Liver (tissue), 9 donors: ENCODE measurements around the gene CCN2. TPM values are rescaled to one million over a fixed set of nuclear protein-coding genes. Genes with fewer than 3 reads are reported as not detected.

Source experiments
- DNase-seq: peaks from one replicate; pipeline ENCODE4 v3.0.0-alpha.2; 2017; ENCODE audit warnings: low spot score
- H3K27ac ChIP-seq, 2 donors: one replicate each; pipeline ENCODE4 v1.7.0; 2013; ENCODE audit warnings: inconsistent platforms in 2 of 2, low read length in 2 of 2, control low read depth in 1 of 2, low read depth in 1 of 2, mild to moderate bottlenecking in 1 of 2
- H3K27me3 ChIP-seq, 4 donors: one replicate each; pipeline versions ENCODE4 v1.6.1 to v1.7.0; 2013; ENCODE audit warnings: low read length in 3 of 4, inconsistent platforms in 1 of 4, mild to moderate bottlenecking in 1 of 4, moderate library complexity in 1 of 4; ENCODE audit not compliant: control insufficient read depth in 4 of 4, insufficient read depth in 4 of 4
- H3K36me3 ChIP-seq, 4 donors: one replicate each; pipeline versions ENCODE4 v1.6.1 to v1.7.0; 2013; ENCODE audit warnings: low read length in 3 of 4, mild to moderate bottlenecking in 3 of 4, low read depth in 1 of 4, moderate library complexity in 1 of 4; ENCODE audit not compliant: control insufficient read depth in 4 of 4, insufficient read depth in 3 of 4
- H3K4me1 ChIP-seq, 4 donors: one replicate each; pipeline versions ENCODE4 v1.6.1 to v1.7.0; 2013; ENCODE audit warnings: low read length in 3 of 4, mild to moderate bottlenecking in 3 of 4, moderate library complexity in 1 of 4; ENCODE audit not compliant: control insufficient read depth in 4 of 4, insufficient read depth in 4 of 4
- H3K4me3 ChIP-seq, 3 donors: one replicate each; pipeline versions ENCODE4 v1.6.1 to v1.7.0; 2013; ENCODE audit warnings: low read length in 3 of 3, control low read depth in 1 of 3, low read depth in 1 of 3, mild to moderate bottlenecking in 1 of 3
- H3K9ac ChIP-seq, 2 donors: one replicate each; pipeline ENCODE4 v1.7.0; 2013; ENCODE audit warnings: low read length in 2 of 2, mild to moderate bottlenecking in 2 of 2, moderate library complexity in 2 of 2, control low read depth in 1 of 2, low read depth in 1 of 2
- H3K9me3 ChIP-seq, 4 donors: one replicate each; pipeline versions ENCODE4 v1.6.1 to v1.7.0; 2013; ENCODE audit warnings: low read length in 3 of 4; ENCODE audit not compliant: control insufficient read depth in 4 of 4
- CTCF ChIP-seq: fragments of 150-350 bp; IDR thresholded peaks from 2 replicates; pipeline ENCODE4 v1.5.1; 2017; ENCODE audit warnings: improper control_type of control experiment, low read depth, low read length; ENCODE audit not compliant: missing input control
- EGR1 ChIP-seq, 2 donors: IDR thresholded peaks; 2 replicates each; pipeline ENCODE4 v1.6.1; 2016 to 2018; ENCODE audit warnings: antibody characterized with exemption in 2 of 2, low read depth in 2 of 2
- GABPA ChIP-seq, 2 donors: IDR thresholded peaks in 1 of 2; conservative IDR thresholded peaks in 1 of 2; 2 replicates each; pipeline ENCODE4 v1.6.1; 2016; ENCODE audit warnings: antibody characterized with exemption in 2 of 2, mild to moderate bottlenecking in 1 of 2, moderate library complexity in 1 of 2
- HNF4G ChIP-seq: IDR thresholded peaks from 2 replicates; pipeline ENCODE4 v1.6.1; 2016; ENCODE audit warnings: antibody characterized with exemption
- JUND ChIP-seq, 2 donors: IDR thresholded peaks; 2 replicates each; pipeline ENCODE4 v1.6.1; 2016; ENCODE audit warnings: antibody characterized with exemption in 2 of 2
- MAX ChIP-seq: IDR thresholded peaks from 2 replicates; pipeline ENCODE4 v1.6.1; 2016; ENCODE audit warnings: antibody characterized with exemption
- NR2F2 ChIP-seq: IDR thresholded peaks from 2 replicates; pipeline ENCODE4 v1.6.1; 2016; ENCODE audit warnings: antibody characterized with exemption
- RAD21 ChIP-seq, 2 donors: IDR thresholded peaks; 2 replicates each; pipeline ENCODE4 v1.6.1; 2016; ENCODE audit warnings: antibody characterized with exemption in 2 of 2, mild to moderate bottlenecking in 2 of 2
- REST ChIP-seq: IDR thresholded peaks from 2 replicates; pipeline ENCODE4 v1.6.1; 2016; ENCODE audit warnings: antibody characterized with exemption, mild to moderate bottlenecking
- RXRA ChIP-seq, 2 donors: IDR thresholded peaks; 2 replicates each; pipeline ENCODE4 v1.6.1; 2017 to 2018; ENCODE audit warnings: antibody characterized with exemption in 2 of 2, mild to moderate bottlenecking in 1 of 2
- SP1 ChIP-seq: IDR thresholded peaks from 2 replicates; pipeline ENCODE4 v1.6.1; 2018; ENCODE audit warnings: antibody characterized with exemption, mild to moderate bottlenecking
- TAF1 ChIP-seq: conservative IDR thresholded peaks from 2 replicates; pipeline ENCODE4 v1.6.1; 2016; ENCODE audit warnings: antibody characterized with exemption, mild to moderate bottlenecking
- YY1 ChIP-seq: IDR thresholded peaks from 2 replicates; pipeline ENCODE4 v1.6.1; 2016; ENCODE audit warnings: antibody characterized with exemption, mild to moderate bottlenecking
- ZBTB33 ChIP-seq: IDR thresholded peaks from 2 replicates; pipeline ENCODE4 v1.6.1; 2016; ENCODE audit warnings: antibody characterized with exemption
- WGBS: extraction: QIAGEN DNeasy Blood & Tissue Kit; methylation state at CpG from one replicate; pipeline ENCODE4 v1.1.7; 2013; 5-methylcytosine and 5-hydroxymethylcytosine counted together
- polyA plus RNA-seq, 2 donors: library from polyadenylated mRNA; stranded (reverse) in 1 of 2; unstranded in 1 of 2; fragments of 200-250 nt in 1 of 2; fragments of >200 nt in 1 of 2; fragmentation: Nextera tagmentation in 1 of 2; extraction: Ambion mirVana in 1 of 2; gene quantifications; one replicate each; pipeline versions ENCODE4 v1.2.1 to v1.2.3, GENCODE V29; 2013 to 2015
- total RNA-seq, 2 donors: library from RNA; depleted of rRNA; stranded (reverse); fragments of >200 nt; gene quantifications; one replicate each; pipeline ENCODE4 v1.2.3, GENCODE V29; 2014
- donor health status: healthy.
- donor health status: healthy.
- donor health status: healthy.
- donor health status: healthy.
- donor health status: healthy.

Gene CCN2
- total and polyA plus RNA-seq, 4 donors: 7.3 to 26.9 (median 19.5) TPM

- WGBS: 75% methylated on average over 6 of the region's 6 CpGs
- Histone ChIP-seq H3K27ac (no peak overlapping the region), H3K9ac (no peak overlapping the region), H3K9me3 (no peaks in the 10 kb centered on the region), H3K27me3 (no peaks in the 10 kb centered on the region), H3K36me3 (no peaks in the 10 kb centered on the region), H3K4me1 (peaks cover 0 to 22% (median 10%) of the 10 kb centered on the region in 4 donors), H3K4me3 (no peak overlapping the region)
- TF ChIP-seq NR2F2: no peak
- no peak for TF ChIP-seq RAD21 (IDR thresholded peaks at IDR 0.05)
- no peak for TF ChIP-seq MAX
- no peak for TF ChIP-seq TAF1
- TF ChIP-seq CTCF: no peak
- TF ChIP-seq HNF4G: no peak
- TF ChIP-seq RXRA (IDR thresholded peaks at IDR 0.05): no peak
- no peak for TF ChIP-seq GABPA (IDR thresholded peaks at IDR 0.05 in 1 of 2, conservative IDR thresholded peaks at IDR 0.05 in 1 of 2)
- TF ChIP-seq SP1: no peak
- TF ChIP-seq YY1: no peak
- TF ChIP-seq REST: no peak
- no peak for TF ChIP-seq JUND (IDR thresholded peaks at IDR 0.05)
- no peak for TF ChIP-seq ZBTB33
- no peak for DNase-seq
Measured at GRCh38 chr6:131946992-131947955, 3.9 kb downstream of the CCN2 start.

- no peak for DNase-seq
- Histone ChIP-seq H3K4me1 (peaks cover 0 to 17% (median 8%) of the 10 kb centered on the region in 4 donors), H3K36me3 (no peaks in the 10 kb centered on the region), H3K9me3 (no peaks in the 10 kb centered on the region), H3K27me3 (no peaks in the 10 kb centered on the region), H3K27ac (no peak overlapping the region), H3K4me3 (no peak overlapping the region), H3K9ac (no peak overlapping the region)
- WGBS: 91% methylated on average over 5 of the region's 5 CpGs
- TF ChIP-seq CTCF (no peak), EGR1 (IDR thresholded peaks at IDR 0.05; ENCODE audit: low read depth in 2 of 2) (no peak), NR2F2 (no peak)
Measured at GRCh38 chr6:131946404-131946991, 4.7 kb downstream of the CCN2 start.
